ENCODE data around the gene NAP1L3. TPM values are rescaled to one million over a fixed set of nuclear protein-coding genes. Genes with fewer than 3 reads are reported as not detected.

Gene NAP1L3
- total and polyA plus RNA-seq, 9 of the 15 experiments (the other 6 are each of a cell fraction or from before 2014, with no cell fraction given): not detected

GRCh38 chrX:93711076-93711475 is 37.7 kb upstream of the NAP1L3 start (continued):
- no peak for TF ChIP-seq RNF219 (CRISPR knock-in tag; IDR thresholded peaks at IDR 0.05)
- TF ChIP-seq DNMT1 (IDR thresholded peaks at IDR 0.05): no peak
- no peak for TF ChIP-seq ZNF586 (CRISPR knock-in tag; conservative IDR thresholded peaks at IDR 0.05)
- TF ChIP-seq ZKSCAN3 (CRISPR knock-in tag; IDR thresholded peaks at IDR 0.05): no peak
- TF ChIP-seq ZNF347 (CRISPR knock-in tag; IDR thresholded peaks at IDR 0.05; ENCODE audit: low read depth): no peak
- TF ChIP-seq ZNF766 (CRISPR knock-in tag; conservative IDR thresholded peaks at IDR 0.05): no peak

GRCh38 chrX:93703701-93704100 is 30.3 kb upstream of the NAP1L3 start:
- Histone ChIP-seq H3K4me2 (ENCODE audit: insufficient read depth, low read length) (no peak overlapping the region), H3K4me3 (no peak overlapping the region), H3K9ac (ENCODE audit: insufficient read depth in 1 of 2, low read depth in 2 of 2, low read length in 2 of 2) (no peak overlapping the region), H3K79me2 (ENCODE audit: control insufficient read depth, insufficient read depth, low read length) (no peaks in the 10 kb centered on the region), H3K27me3 (ENCODE audit: control insufficient read depth in 2 of 2, insufficient read depth in 2 of 2, low read length in 2 of 2) (no peaks in the 10 kb centered on the region), H3K36me3 (ENCODE audit: control insufficient read depth, insufficient read depth, low read length) (no peaks in the 10 kb centered on the region), H3K9me1 (ENCODE audit: control insufficient read depth, insufficient read depth, low read length) (no peaks in the 10 kb centered on the region), H2AFZ (ENCODE audit: low read depth, low read length) (no peak overlapping the region), H4K20me1 (replicated peaks; ENCODE audit: control insufficient read depth, insufficient read depth, low read length) (no peaks in the 10 kb centered on the region), H3K9me3 (replicated peaks; ENCODE audit: control insufficient read depth, insufficient read depth, low read depth, low read length) (no peaks in the 10 kb centered on the region), H3K27ac (ENCODE audit: extremely low read depth, low read depth, low read length) (no peak overlapping the region), H3K4me1 (replicated peaks in 1 of 2; ENCODE audit: control insufficient read depth in 2 of 2, insufficient read depth in 2 of 2, low read length in 2 of 2) (no peaks in the 10 kb centered on the region)
- intact Hi-C loops (cut with micrococcal nuclease) (no loop called here), in situ Hi-C loops (cut with MboI) (no loop called here)
- ChIA-PET POLR2A (no interaction called here), CTCF (ENCODE audit: low intra/inter-chr PET ratio) (no interaction called here)
- no TSS peak for BruUV-seq (replicated peaks)
- no peak for ATAC-seq
- WGBS (ENCODE audit: insufficient coverage, low coverage, missing lambda C conversion rate): 0% methylated on average over 2 of the region's 2 CpGs
- no peak for FAIRE-seq
- no peak for DNase-seq (ENCODE audit: extremely low read depth in 1 of 4, low spot score in 3 of 4)
- no peak for TF ChIP-seq ZFP30 (CRISPR knock-in tag; IDR thresholded peaks at IDR 0.05; ENCODE audit: borderline replicate concordance)
- TF ChIP-seq COPS2 (conservative IDR thresholded peaks at IDR 0.05): no peak
- no peak for TF ChIP-seq ZNF766 (CRISPR knock-in tag; conservative IDR thresholded peaks at IDR 0.05)
- TF ChIP-seq PRDM10 (IDR thresholded peaks at IDR 0.05; ENCODE audit: partially characterized antibody): no peak
- no peak for TF ChIP-seq MCM5 (IDR thresholded peaks at IDR 0.05; ENCODE audit: low read depth)
- TF ChIP-seq ZNF639 (CRISPR knock-in tag; conservative IDR thresholded peaks at IDR 0.05 in 1 of 2, IDR thresholded peaks at IDR 0.05 in 1 of 2): no peak
- no peak for TF ChIP-seq RBBP5 (IDR thresholded peaks at IDR 0.05; ENCODE audit: borderline replicate concordance, insufficient read depth, low read length, poor library complexity, severe bottlenecking)

Data from K562 (cell line).